Measurements from ENCODE around the gene LCA5.

- TF ChIP-seq POLR2A (IDR thresholded peaks at IDR 0.05) (no peak), CTCF (IDR thresholded peaks at IDR 0.05) (no peak)
Observed at GRCh38 chr6:79554305-79554704, 17.1 kb upstream of the LCA5 start.

Measured in testis (tissue), 2 donors.